T-cell (primary cell): Measurements from ENCODE around the gene ENPP7. TPM values are rescaled to one million over a fixed set of nuclear protein-coding genes. Genes with fewer than 3 reads are reported as not detected.

ENCODE experiments used
- ATAC-seq, 4 experiments: fragments of 200-7000 bp in 3 of 4; fragments of 150-1000 bp in 1 of 4; cut with Tn5 transposase; replicated peaks in 1 of 4; 1 replicate in 3 of 4; 2 replicates in 1 of 4; pipeline ENCODE4 v1.10.0; 2021; ENCODE audit warnings: moderate library complexity in 3 of 4, mild to moderate bottlenecking in 2 of 4, moderate number of reproducible peaks in 1 of 4
- CTCF ChIA-PET, 2 donors: fragments of 300-600 bp; sonication (Branson Sonifier 250); formaldehyde crosslinking; loops; one replicate each; lab custom pipeline; 2022; ENCODE audit warnings: antibody characterized with exemption in 2 of 2; lab: Charles Lee
- POLR2A ChIA-PET, 2 donors: fragments of 300-600 bp; sonication (Branson Sonifier 250); formaldehyde crosslinking; loops; one replicate each; lab custom pipeline; 2022; ENCODE audit warnings: antibody characterized with exemption in 2 of 2; lab: Charles Lee
- DNase-seq, 35 experiments: peaks; one replicate each; pipeline versions ENCODE4 v3.0.0 to v3.0.0-alpha.2; 2013 to 2023
- H3K27ac ChIP-seq: one replicate; pipeline ENCODE4 v1.5.1; 2013; ENCODE audit warnings: low read length
- H3K27me3 ChIP-seq, 2 experiments: replicated peaks in 1 of 2; 1 replicate in 1 of 2; 2 replicates in 1 of 2; pipeline versions ENCODE4 v1.6.1 to v1.7.0; 2013; ENCODE audit warnings: low read length in 1 of 2, mixed read lengths in 1 of 2; ENCODE audit not compliant: control insufficient read depth in 2 of 2, insufficient read depth in 2 of 2; ENCODE audit errors: extremely low read depth in 1 of 2
- H3K36me3 ChIP-seq, 2 donors: 1 replicate in 1 of 2; 2 replicates in 1 of 2; pipeline versions ENCODE4 v1.6.1 to v1.7.0; 2013; ENCODE audit warnings: low read length in 1 of 2; ENCODE audit not compliant: control insufficient read depth in 2 of 2, insufficient read depth in 1 of 2; ENCODE audit errors: extremely low read depth in 1 of 2
- H3K4me1 ChIP-seq, 2 experiments: 1 replicate in 1 of 2; 2 replicates in 1 of 2; pipeline versions ENCODE4 v1.6.1 to v1.7.0; 2013; ENCODE audit warnings: low read length in 2 of 2, mixed read lengths in 1 of 2; ENCODE audit not compliant: insufficient read depth in 2 of 2, control insufficient read depth in 1 of 2; ENCODE audit errors: extremely low read depth in 1 of 2
- H3K4me3 ChIP-seq, 2 donors: 1 replicate in 1 of 2; 2 replicates in 1 of 2; pipeline versions ENCODE4 v1.5.1 to v1.7.0; 2013; ENCODE audit warnings: mild to moderate bottlenecking in 2 of 2, low read length in 1 of 2, moderate library complexity in 1 of 2; ENCODE audit not compliant: control insufficient read depth in 1 of 2; ENCODE audit errors: extremely low read depth in 1 of 2
- H3K9me3 ChIP-seq: 2 replicates; pipeline ENCODE4 v1.7.0; 2013
- H3K27ac Mint-ChIP-seq, 2 donors: one replicate each; pipeline ENCODE4 v1.8.0; 2020 to 2021; ENCODE audit warnings: mild to moderate bottlenecking in 2 of 2, mixed read lengths in 2 of 2
- H3K27me3 Mint-ChIP-seq, 2 donors: one replicate each; pipeline ENCODE4 v1.8.0; 2021 to 2022; ENCODE audit warnings: mixed read lengths in 2 of 2
- H3K36me3 Mint-ChIP-seq: one replicate; pipeline ENCODE4 v1.8.0; 2021; ENCODE audit warnings: mixed read lengths
- H3K4me1 Mint-ChIP-seq, 3 donors: one replicate each; pipeline ENCODE4 v1.8.0; 2020 to 2022; ENCODE audit warnings: mixed read lengths in 3 of 3, mild to moderate bottlenecking in 1 of 3
- H3K4me3 Mint-ChIP-seq, 3 donors: one replicate each; pipeline ENCODE4 v1.8.0; 2020 to 2022; ENCODE audit warnings: mild to moderate bottlenecking in 3 of 3, mixed read lengths in 3 of 3, moderate library complexity in 3 of 3
- H3K9me3 Mint-ChIP-seq, 3 donors: one replicate each; pipeline ENCODE4 v1.8.0; 2020 to 2022; ENCODE audit warnings: mixed read lengths in 3 of 3
- WGBS: methylation state at CpG from one replicate; pipeline ENCODE4 v1.1.5; 2013; ENCODE audit warnings: missing lambda C conversion rate; ENCODE audit not compliant: insufficient coverage; 5-methylcytosine and 5-hydroxymethylcytosine counted together
- total RNA-seq, 35 experiments: library from RNA in 6 of 35; stranded (reverse) in 6 of 35; fragments of 120-200 nt in 1 of 35; gene quantifications; one replicate each; pipeline versions ENCODE4 v1.2.1 to v1.2.4 and lab custom pipeline; 2013 to 2026

ENPP7 gene
- total RNA-seq, 5 donors from 2014 or later (not counting 1 experiment from before 2014, with no cell fraction given), result 0.15 TPM; not detected in 4

- 100% methylated on average over 1 of the region's 6 CpGs for WGBS
- Histone ChIP-seq H3K27ac (no peak overlapping the region), H3K4me3 (no peak overlapping the region), H3K9me3 (no peaks in the 10 kb centered on the region), H3K27me3 (peaks cover 0 to 55% of the 10 kb centered on the region in 2 experiments), H3K4me1 (no peaks in the 10 kb centered on the region), H3K36me3 (no peaks in the 10 kb centered on the region)
- ChIA-PET POLR2A (interaction anchor here in 1 of 2 donors (0.6 kb wide), 1 partner anchor 20 kb away, joined by 4 read pairs; no protein-coding TSS in a partner anchor), CTCF (no interaction called here)
- Mint-ChIP-seq H3K27me3 (peaks cover 0 to 20% of the 10 kb centered on the region in 2 donors), H3K4me1 (no peaks in the 10 kb centered on the region), H3K9me3 (no peaks in the 10 kb centered on the region), H3K4me3 (no peak overlapping the region), H3K27ac (no peak overlapping the region), H3K36me3 (no peaks in the 10 kb centered on the region)
- DNase-seq (no peak), ATAC-seq (no peak)
These were observed 27.5 kb downstream of the ENPP7 start for GRCh38 chr17:79758271-79758670.

- POLR2A ChIA-PET, result interaction anchor here in 1 of 2 donors (0.6 kb wide), 1 partner anchor 7 kb away, joined by 5 read pairs; no protein-coding TSS in a partner anchor
- Mint-ChIP-seq H3K27ac (no peak overlapping the region), H3K36me3 (no peaks in the 10 kb centered on the region), H3K4me3 (no peak overlapping the region), H3K27me3 (peaks cover 0 to 8% of the 10 kb centered on the region in 2 donors), H3K4me1 (no peaks in the 10 kb centered on the region), H3K9me3 (no peaks in the 10 kb centered on the region)
- Histone ChIP-seq H3K36me3 (no peaks in the 10 kb centered on the region), H3K9me3 (no peaks in the 10 kb centered on the region), H3K27ac (no peak overlapping the region), H3K4me1 (no peaks in the 10 kb centered on the region), H3K27me3 (peaks cover 0 to 52% of the 10 kb centered on the region in 2 experiments), H3K4me3 (no peak overlapping the region)
- no peak for DNase-seq
- no peak for ATAC-seq
- WGBS, result 87% methylated on average over 17 of the region's 21 CpGs
- CTCF ChIA-PET, result no interaction called here
These were observed 29.6 kb downstream of the ENPP7 start for GRCh38 chr17:79760197-79760906.

DNA sequence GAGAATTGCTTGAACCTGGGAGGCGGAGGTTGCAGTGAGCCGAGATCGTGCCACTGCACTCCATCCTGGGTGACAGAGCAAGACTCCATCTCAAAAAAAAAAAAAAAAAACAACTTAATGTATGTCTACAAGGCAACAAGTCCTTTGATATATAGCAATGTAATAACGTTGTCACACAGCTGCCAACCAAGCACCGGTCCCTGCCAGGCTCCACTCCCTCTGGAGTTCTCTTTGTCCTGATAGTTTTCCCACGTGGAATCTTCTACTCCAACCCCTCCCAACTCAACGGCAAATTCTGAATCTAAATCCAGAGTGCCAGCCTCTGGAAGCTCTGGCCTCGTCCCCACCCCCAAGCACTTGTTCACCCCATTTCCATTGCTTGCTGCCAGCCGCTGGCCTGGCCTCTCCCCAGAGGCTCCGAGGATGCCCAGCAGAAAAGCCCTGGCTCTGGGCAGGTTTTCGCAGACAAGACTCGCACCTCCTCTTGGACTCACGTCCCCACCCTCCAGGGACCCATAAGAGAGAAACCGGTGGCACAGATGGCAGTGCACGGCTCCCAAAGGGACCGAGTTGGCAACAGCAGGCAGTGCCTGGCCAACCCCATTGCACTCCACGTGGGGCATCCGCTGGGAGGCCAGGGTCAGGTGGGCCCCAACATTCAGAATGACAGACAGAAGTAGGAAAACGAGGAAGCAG is 31.3 kb downstream of the ENPP7 start:
- H3K36me3 Mint-ChIP-seq, result no peaks in the 10 kb centered on the region
- no peak overlapping the region for H3K27ac Mint-ChIP-seq
- H3K9me3 Mint-ChIP-seq, result no peaks in the 10 kb centered on the region
- H3K4me3 Mint-ChIP-seq, result no peak overlapping the region
- WGBS, result 76% methylated on average over 16 of the region's 19 CpGs
- ATAC-seq (no peak), DNase-seq (no peak)
- ChIA-PET CTCF (interaction anchor here in 1 of 2 donors (0.6 kb wide), 1 partner anchor 32 kb away, joined by 5 read pairs; no protein-coding TSS in a partner anchor), POLR2A (interaction anchor here in 1 of 2 donors (0.6 kb wide), 1 partner anchor 75 kb away, joined by 3 read pairs; no protein-coding TSS in a partner anchor)
- Histone ChIP-seq H3K4me1 (no peaks in the 10 kb centered on the region), H3K36me3 (no peaks in the 10 kb centered on the region), H3K27me3 (peaks cover 0 to 44% of the 10 kb centered on the region in 2 experiments), H3K27ac (no peak overlapping the region), H3K4me3 (no peak overlapping the region), H3K9me3 (no peaks in the 10 kb centered on the region)
- H3K4me1 Mint-ChIP-seq, result no peaks in the 10 kb centered on the region
- peaks cover 0 to 12% of the 10 kb centered on the region in 2 donors for H3K27me3 Mint-ChIP-seq

DNA sequence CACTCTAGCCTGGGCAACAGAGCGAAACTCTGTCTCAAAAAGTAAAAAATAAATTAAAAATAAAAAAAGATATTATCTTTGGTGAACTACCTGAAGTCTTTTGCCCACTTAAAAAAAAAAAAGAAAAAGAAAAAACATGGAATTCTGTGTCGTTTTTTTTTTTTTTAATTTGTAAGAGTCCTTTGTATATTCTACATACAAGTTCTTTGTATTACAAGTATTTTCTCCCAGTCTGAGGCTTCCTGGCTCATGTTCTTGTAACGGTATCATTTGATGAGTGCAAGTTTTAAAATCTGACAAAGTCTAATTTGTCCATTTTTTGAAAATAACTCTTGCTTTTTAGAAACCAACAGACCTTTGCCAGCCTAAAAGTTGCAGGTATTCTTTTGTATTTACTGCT is 35.0 kb downstream of the ENPP7 start:
- ChIA-PET CTCF (no interaction called here), POLR2A (no interaction called here)
- no peaks in the 10 kb centered on the region for H3K9me3 ChIP-seq
- H3K27ac ChIP-seq, result no peak overlapping the region
- DNase-seq (no peak), ATAC-seq (no peak)
- Mint-ChIP-seq H3K9me3 (no peaks in the 10 kb centered on the region), H3K27ac (no peak overlapping the region), H3K4me1 (no peaks in the 10 kb centered on the region), H3K27me3 (peaks cover 13 to 36% of the 10 kb centered on the region in 2 donors), H3K36me3 (no peaks in the 10 kb centered on the region), H3K4me3 (no peak overlapping the region)
- no peak overlapping the region for H3K4me3 ChIP-seq
- peaks cover 0 to 53% of the 10 kb centered on the region in 2 experiments for H3K27me3 ChIP-seq
- H3K36me3 ChIP-seq, result no peaks in the 10 kb centered on the region
- no CpG with 5 or more reads among the region's 3 CpGs for WGBS
- no peaks in the 10 kb centered on the region for H3K4me1 ChIP-seq

- ChIA-PET CTCF (no interaction called here), POLR2A (no interaction called here)
- no peaks in the 10 kb centered on the region for H3K4me1 ChIP-seq
- Mint-ChIP-seq H3K4me1 (no peaks in the 10 kb centered on the region), H3K4me3 (no peak overlapping the region), H3K27me3 (peaks cover 35 to 65% of the 10 kb centered on the region in 2 donors), H3K36me3 (no peaks in the 10 kb centered on the region), H3K9me3 (no peaks in the 10 kb centered on the region), H3K27ac (no peak overlapping the region)
- ATAC-seq (no peak), DNase-seq (no peak)
- 78% methylated on average over 19 of the region's 28 CpGs for WGBS
- H3K9me3 ChIP-seq, result no peaks in the 10 kb centered on the region
- H3K4me3 ChIP-seq, result no peak overlapping the region
- peaks cover 0 to 69% of the 10 kb centered on the region in 2 experiments for H3K27me3 ChIP-seq
- no peak overlapping the region for H3K27ac ChIP-seq
- H3K36me3 ChIP-seq, result no peaks in the 10 kb centered on the region
These were observed 39.1 kb downstream of the ENPP7 start for GRCh38 chr17:79769570-79770506.

- WGBS, result 86% methylated on average over 4 of the region's 6 CpGs
These were observed 40.5 kb downstream of the ENPP7 start for GRCh38 chr17:79771276-79771675.

More at GRCh38 chr17:79771276-79771675, 40.5 kb downstream of the ENPP7 start:
- no peak overlapping the region for H3K4me3 ChIP-seq
- POLR2A ChIA-PET, result no interaction called here
- H3K9me3 Mint-ChIP-seq, result no peaks in the 10 kb centered on the region
- DNase-seq (no peak), ATAC-seq (no peak)
- no peaks in the 10 kb centered on the region for H3K36me3 ChIP-seq
- peaks cover 0 to 71% of the 10 kb centered on the region in 2 experiments for H3K27me3 ChIP-seq
- H3K4me3 Mint-ChIP-seq, result no peak overlapping the region
- no peak overlapping the region for H3K27ac ChIP-seq
- no peak overlapping the region for H3K27ac Mint-ChIP-seq
- H3K4me1 Mint-ChIP-seq, result no peaks in the 10 kb centered on the region
- no peaks in the 10 kb centered on the region for H3K9me3 ChIP-seq
- CTCF ChIA-PET, result no interaction called here
- peaks cover 41 to 76% of the 10 kb centered on the region in 2 donors for H3K27me3 Mint-ChIP-seq
- no peaks in the 10 kb centered on the region for H3K4me1 ChIP-seq
- H3K36me3 Mint-ChIP-seq, result no peaks in the 10 kb centered on the region
